GM18511 (cell line): ENCODE results near the gene SCAF8.
"Not testable (repeated sequence)": the region's sequence is repeated elsewhere in the genome, so short reads cannot be mapped to it uniquely, and the experiment has no call there.

Experiments
- ATAC-seq: cut with Tn5 transposase; IDR thresholded peaks from one replicate; pipeline ENCODE4 v1.9.1; 2021; ENCODE audit warnings: mild to moderate bottlenecking, moderate library complexity; ENCODE audit not compliant: unreplicated experiment

SCAF8 gene

DNA sequence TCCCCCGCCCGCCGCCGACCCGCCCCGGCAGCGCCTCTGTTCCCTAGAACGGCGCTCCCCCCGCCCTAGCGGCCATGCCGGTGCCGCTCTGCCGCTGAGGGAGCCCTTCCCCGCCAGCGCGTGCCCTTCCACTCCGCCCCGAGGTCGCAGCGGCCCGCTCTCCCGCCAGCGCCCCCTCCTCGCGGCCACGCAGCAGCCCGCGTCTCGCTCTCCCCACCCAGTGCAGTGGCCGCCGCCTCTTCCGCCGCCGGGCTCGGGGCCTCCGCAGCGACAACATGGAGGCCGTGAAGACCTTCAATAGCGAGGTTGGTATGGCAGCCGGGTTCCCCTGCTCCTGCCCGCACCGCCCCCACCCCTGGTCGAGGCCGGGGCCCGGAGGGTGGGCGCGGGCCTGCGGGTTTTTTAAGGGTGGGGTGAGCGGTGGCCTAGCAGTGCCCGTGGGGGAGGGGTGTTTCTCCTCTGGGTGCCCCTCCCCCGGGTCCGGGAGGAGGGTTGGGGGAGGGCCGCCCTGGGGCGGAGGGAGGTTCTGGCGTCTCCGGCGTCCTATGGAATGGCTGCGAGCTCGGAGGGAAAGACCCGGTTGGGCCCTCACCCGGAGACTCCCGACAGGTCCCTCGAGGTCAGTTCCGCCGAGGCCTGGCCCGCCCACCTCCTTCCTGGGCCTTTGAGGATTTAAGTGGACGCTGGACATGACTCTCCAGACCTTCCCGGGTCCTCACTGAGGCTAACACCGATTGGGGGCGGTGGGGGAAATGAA lies 588 bp downstream of the SCAF8 start:
- peak; percentile 78 for ATAC-seq

DNA sequence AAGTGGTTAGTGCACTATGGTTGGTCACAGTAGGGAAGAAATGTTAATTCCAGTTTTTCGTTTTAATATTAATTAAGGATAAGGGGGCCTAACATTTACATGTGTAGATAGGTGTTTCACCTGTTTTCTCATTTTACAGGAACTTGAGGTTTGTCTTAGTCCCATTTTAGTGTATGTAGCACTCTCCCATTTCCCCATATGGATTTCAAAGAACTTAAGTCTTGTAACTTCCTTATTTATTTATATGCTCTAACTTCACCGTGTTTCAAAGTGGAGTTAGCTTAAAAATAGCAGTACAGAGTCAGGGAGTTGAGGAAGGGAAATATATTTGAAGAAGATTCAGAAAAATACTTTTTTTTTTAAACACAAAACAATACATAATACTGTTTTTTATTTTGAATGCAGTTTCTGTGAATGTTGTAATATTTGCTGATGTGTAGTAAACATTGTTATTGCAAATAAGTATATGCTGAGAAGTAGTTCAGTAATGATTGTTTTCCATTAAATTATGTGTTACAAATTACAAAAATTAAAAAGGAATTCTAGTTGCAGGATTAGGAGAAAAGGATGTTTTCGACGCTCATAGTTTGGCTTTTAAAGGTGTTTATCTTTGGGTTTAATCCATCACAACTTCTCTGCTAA lies 3.5 kb downstream of the SCAF8 start:
- no peak for ATAC-seq

- no peak for ATAC-seq
Observed at GRCh38 chr6:154737424-154737823, 4.2 kb downstream of the SCAF8 start.

DNA sequence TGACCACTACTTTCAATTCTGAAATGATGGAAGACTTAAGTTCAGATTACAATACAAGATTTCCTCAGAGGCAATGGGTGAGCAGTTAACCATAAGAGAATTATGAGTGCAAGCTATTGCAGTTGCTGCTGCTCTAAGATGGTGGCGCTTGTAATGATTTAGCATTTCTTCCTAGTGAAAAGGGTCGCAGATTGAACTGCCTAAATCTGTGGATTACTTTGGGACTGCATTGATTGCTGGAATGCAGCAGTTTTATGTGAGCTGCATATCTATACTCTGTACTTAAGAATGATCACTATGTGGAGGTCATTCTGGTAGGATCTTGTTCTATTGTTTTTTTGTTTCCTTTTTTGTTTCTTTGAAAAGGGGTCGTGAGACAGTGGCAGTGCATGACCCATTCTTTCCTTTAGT lies 5.3 kb downstream of the SCAF8 start:
- ATAC-seq, result no peak

GRCh38 chr6:154740658-154741057 lies 7.4 kb downstream of the SCAF8 start:
- ATAC-seq, result no peak

- no peak for ATAC-seq
Observed at GRCh38 chr6:154742891-154743290, 9.7 kb downstream of the SCAF8 start.

- not testable (repeated sequence) for ATAC-seq
Observed at GRCh38 chr6:154744029-154744745, 11.0 kb downstream of the SCAF8 start.

GRCh38 chr6:154745243-154745642 lies 12.0 kb downstream of the SCAF8 start:
- no peak for ATAC-seq

DNA sequence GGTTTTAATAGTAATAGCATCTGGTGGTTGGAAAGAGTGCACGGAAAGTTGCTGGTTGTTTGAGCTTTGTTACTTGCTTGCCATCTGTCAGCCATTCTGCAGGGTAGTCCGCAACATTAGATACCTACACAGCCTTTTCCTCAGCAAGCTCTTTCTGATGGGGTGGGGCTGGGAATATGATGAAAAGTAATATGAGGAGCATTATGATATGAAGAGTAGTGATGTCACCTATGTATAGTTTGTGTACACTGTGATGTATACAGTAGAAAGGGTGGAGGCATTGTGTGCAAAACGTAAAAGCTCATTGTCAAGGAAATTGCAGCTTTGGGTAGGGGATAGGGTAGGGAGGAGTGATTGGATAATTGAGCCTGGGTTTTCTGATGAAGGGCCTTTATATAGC lies 16.1 kb downstream of the SCAF8 start:
- ATAC-seq, result no peak

- no peak for ATAC-seq
Observed at GRCh38 chr6:154751011-154751800, 18.0 kb downstream of the SCAF8 start.

GRCh38 chr6:154752022-154752421 lies 18.8 kb downstream of the SCAF8 start:
- ATAC-seq, result no peak

DNA sequence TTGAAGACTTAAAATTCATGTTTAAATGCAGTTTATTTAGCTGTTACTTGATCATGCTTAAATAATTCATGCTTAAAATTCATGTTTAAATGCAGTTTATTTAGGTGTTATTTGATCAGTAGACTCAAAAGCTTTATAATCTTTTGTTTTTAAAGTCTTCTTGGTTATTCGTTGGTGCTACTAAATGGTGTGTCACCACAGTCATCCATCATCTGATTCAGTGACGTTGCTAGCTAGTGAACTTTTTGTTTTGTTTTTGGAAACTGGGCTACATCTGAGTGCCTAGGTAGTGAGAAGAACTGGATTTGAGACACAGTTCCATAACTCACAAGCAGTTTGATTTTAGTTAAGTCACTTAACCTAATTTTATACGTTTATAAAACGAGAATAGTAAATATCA lies 20.9 kb downstream of the SCAF8 start:
- peak; percentile 52 for ATAC-seq

GRCh38 chr6:154757352-154758050 lies 24.3 kb downstream of the SCAF8 start:
- ATAC-seq, result no peak

GRCh38 chr6:154758125-154758524 lies 24.9 kb downstream of the SCAF8 start:
- ATAC-seq, result no peak

- no peak for ATAC-seq
Observed at GRCh38 chr6:154763650-154764049, 30.4 kb downstream of the SCAF8 start.

DNA sequence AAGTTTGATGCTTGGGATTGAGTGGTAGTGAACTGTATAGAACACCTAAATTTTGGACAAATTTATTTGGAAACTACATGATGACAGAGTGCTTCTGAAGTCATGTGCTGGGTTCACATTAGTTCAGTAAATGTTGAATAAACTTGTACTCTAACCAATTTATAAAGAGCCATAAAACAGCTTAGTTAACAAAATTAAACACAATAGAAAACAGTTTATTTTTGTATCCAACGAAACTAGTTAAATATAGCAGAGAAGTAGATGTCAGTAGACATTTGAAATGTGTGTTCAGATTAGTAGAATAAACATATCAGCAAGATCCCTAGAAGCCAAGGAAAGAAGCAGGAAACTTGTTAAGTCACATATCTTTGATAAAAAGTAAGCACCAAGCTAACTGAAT lies 32.1 kb downstream of the SCAF8 start:
- no peak for ATAC-seq

DNA sequence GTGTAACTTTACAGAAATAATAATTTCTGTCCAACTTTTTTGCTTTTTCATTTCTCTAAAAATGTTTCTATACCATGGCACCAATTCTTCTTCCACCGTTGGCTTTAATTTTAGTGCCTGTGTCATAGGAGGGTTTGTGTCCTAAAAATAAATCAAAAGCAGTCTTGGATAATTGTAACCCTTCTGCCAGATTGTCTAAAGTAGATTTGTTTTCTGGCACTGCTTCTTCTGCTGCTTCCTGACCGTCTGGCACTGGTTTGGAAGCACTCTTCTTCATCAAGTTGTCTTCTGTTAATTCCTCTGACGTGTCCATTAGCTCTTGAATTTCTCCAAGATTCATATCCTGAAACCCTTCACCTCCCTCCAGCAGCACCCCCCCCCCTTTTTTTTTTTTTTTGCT lies 33.1 kb downstream of the SCAF8 start:
- ATAC-seq, result no peak

GRCh38 chr6:154767003-154767723 lies 33.9 kb downstream of the SCAF8 start:
- no peak for ATAC-seq

- ATAC-seq, result no peak
Observed at GRCh38 chr6:154768280-154768679, 35.1 kb downstream of the SCAF8 start.

DNA sequence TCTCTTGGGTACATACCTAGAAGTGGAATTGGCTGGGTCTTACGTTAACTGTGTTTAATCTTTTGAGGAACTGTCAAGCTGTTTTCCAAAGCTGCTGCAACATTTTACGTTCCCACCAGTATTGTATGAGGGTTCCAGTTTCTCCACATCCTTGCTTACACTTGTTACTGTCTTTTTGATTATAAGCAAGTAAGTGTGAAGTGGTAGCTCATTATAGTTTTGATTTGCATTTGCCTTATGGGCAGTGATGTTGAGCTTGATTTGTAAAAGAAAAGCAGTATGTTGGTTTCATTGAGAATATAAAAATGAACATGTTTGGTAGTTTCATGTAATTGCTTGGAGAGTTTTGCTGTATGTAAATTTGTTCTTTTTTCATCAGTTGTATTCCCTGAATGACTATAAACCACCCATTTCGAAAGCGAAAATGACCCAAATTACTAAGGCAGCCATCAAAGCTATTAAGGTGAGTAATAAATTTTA lies 40.4 kb downstream of the SCAF8 start:
- ATAC-seq, result peak; percentile 97
